HG03460 (cell line): ENCODE data around the gene EXOSC2.
"Not testable (repeated sequence)": the region's sequence is repeated elsewhere in the genome, so short reads cannot be mapped to it uniquely, and the experiment has no call there.

Experiments used
- ATAC-seq: cut with Tn5 transposase; IDR thresholded peaks from one replicate; pipeline ENCODE4 v1.9.1; 2021; ENCODE audit not compliant: unreplicated experiment

Gene EXOSC2

DNA sequence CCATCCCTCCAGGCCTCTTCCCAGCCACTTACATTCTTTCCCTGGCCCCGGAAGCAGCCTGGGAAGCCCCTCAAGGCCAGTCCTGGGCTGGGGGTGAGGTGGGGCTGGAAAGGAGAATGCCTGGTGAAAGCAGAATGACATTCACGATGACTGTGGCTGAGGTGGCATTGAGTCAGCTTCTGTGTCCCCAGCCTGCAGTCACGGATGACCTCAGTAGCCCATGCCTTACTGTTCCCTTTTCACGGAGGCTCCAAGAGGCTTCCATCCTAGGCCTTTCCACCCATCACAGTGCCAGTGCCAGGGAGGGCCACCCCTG lies 26.5 kb upstream of the EXOSC2 start:
- no peak for ATAC-seq

DNA sequence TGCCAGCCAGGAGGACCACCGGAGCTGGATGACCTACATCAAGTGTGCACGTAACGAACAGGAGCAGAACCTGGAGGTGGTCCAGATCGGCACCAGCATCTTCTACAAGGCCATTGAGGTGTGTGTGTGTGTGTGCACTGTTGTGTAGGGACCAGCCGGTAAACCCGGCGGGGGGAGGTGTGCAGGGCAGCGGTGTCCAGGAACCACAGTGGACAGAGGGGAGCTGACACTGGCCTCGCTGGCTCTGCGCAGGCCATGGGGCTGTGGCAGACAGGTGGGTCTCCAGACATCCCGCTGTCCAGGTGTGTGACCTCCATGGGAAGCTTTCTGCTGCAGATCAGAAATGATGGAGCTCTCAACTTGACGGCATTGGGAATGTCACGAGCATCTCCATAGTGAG lies 25.4 kb upstream of the EXOSC2 start:
- no peak for ATAC-seq

DNA sequence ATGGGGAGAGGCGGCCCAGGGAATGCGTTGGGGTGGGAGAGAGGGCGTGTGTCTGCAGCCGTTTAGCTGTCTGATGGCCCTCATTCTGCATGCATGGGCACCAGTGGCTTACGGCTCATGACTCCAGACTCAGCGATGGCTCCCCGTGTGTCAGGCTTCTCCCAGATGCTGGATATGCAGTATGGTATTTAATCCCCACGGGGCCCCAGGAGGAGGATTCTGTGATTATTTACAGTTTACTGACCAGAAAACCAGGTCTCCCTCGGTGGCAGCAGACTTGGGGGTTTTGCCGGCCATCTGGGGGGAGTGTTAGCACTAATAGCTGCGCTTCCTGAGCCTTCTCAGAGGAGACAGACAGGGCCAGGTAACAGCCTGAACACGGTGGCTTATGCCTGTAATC lies 24.9 kb upstream of the EXOSC2 start:
- no peak for ATAC-seq

DNA sequence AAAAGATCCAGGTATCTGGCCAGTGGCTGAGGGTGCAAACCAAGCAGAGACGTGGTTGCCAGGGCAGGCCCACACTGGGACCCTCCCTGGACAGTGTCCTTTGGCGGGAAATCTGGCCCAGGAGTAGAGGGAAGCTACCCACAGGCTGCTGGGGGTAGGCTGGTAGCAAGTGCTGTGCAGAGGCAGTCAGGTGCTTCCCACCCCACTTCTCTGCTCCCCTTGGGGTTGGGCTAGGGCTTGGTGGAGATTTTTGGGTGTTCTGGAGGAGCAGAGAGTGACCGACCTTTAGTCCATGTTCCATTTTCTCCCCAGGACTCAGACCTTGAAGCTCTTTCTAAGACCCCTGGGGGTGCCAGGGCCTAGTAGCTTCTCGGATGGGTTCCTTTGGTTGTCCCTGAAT lies 23.6 kb upstream of the EXOSC2 start:
- ATAC-seq, result no peak

GRCh38 chr9:130670644-130671043 lies 22.9 kb upstream of the EXOSC2 start:
- ATAC-seq, result no peak

DNA sequence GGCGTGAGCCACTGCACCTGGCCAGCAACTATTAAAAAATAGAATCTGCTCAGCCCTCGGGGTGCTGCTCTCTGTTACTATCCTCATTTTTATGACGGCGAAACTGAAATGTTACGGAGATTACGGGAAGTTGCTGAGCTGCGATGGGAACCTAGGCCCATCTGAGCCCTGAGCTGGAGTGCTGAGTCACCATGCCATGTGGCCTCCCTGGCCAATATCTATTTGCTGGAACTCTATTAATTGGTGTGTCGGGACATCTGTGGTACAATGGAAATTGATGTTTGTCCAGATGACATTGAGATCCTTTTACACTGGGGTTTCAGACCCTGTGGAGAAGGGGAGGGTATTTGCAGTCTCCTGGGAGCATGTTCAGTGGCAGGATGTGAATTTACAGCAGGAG lies 21.1 kb upstream of the EXOSC2 start:
- ATAC-seq, result no peak

GRCh38 chr9:130672933-130673615 lies 20.5 kb upstream of the EXOSC2 start:
- ATAC-seq, result no peak

- ATAC-seq, result no peak
Observed at GRCh38 chr9:130675396-130675795, 18.2 kb upstream of the EXOSC2 start.

GRCh38 chr9:130677252-130677651 lies 16.3 kb upstream of the EXOSC2 start:
- no peak for ATAC-seq

DNA sequence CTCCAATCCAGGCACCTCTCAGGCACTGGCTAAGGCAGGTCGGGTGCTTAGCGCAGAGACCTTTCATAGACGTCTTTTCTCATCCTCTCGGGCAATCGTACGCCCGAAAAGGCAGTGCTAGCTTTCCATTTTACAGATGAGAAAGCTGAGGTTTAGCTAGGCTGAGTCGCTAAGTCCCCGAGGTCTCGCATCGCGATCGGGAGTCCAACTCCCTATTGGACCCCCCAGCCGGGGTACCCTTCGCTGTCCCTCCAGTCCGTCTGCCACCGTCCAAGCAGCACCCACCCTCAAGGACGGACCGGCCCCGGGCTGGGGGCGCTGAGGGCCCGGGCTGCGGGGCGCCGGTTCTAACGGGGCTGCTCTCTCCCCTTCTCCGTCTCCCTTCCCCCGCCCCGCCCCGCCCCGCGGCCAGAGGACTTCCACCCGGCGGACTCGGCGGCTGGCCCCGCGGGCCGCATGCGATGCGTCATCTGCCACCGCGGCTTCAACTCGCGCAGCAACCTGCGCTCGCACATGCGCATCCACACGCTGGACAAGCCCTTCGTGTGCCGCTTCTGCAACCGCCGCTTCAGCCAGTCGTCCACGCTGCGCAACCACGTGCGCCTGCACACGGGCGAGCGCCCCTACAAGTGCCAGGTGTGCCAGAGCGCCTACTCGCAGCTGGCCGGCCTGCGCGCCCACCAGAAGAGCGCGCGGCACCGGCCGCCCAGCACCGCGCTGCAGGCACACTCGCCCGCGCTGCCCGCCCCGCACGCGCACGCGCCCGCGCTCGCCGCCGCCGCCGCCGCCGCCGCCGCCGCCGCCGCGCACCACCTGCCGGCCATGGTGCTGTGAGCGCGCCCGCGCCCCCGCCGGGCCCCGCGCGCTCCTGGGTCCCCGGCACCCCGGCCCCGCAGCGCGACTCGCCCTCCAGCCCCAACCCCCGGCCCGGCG lies 12.5 kb upstream of the EXOSC2 start:
- ATAC-seq, result no peak

GRCh38 chr9:130681769-130682420 lies 11.7 kb upstream of the EXOSC2 start:
- no peak for ATAC-seq

DNA sequence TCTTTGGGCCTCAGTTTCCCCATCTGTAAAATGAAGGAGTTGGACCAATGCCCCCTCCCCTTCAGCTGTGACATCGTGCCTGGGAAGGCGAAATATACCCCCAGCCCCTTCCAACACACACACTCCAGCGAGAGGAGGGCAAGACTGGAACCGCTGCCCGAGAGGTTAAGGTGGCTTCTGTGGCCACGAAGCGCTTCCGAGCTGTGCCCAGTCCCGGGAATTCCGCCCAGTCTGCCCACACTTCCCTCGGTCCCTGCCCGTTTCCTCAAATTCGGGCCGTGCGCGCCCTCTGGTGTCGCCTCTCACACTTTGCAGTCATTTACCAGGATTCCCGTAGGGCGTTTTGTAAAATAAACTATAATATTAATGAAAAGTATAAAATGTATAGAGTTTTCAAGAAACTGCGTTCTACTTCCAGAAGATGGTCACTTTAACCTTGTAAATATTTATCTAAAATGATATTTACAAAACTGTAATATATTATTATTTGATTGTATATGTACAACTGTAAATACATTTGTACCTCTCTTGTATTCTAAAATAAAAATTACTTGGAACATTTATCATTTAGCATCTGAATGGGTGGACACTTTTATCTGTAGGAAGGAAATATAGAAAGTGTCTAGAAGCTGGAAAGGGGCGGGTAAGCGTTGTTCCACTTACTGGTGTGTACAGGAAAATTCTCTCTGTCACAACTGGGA lies 11.0 kb upstream of the EXOSC2 start:
- no peak for ATAC-seq

- ATAC-seq, result no peak
Observed at GRCh38 chr9:130685104-130685503, 8.5 kb upstream of the EXOSC2 start.

DNA sequence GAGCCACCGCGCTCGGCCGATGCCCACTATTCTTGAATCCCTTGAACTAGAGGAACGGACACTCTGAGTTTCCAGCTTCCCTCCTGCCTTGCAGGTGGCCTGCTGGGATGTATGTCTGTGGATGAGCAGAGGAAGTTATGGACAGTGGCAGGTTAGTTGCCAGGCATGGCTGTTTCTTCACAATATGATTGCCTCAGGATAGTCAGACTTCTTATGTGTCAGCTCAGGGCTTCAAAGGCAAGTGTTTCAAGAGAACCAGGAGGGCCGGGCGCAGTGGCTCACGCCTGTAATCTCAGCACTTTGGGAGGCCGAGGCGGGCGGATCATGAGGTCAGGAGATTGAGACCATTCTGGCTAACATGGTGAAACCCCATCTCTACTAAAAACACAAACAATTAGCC lies 7.6 kb upstream of the EXOSC2 start:
- not testable (repeated sequence) for ATAC-seq

DNA sequence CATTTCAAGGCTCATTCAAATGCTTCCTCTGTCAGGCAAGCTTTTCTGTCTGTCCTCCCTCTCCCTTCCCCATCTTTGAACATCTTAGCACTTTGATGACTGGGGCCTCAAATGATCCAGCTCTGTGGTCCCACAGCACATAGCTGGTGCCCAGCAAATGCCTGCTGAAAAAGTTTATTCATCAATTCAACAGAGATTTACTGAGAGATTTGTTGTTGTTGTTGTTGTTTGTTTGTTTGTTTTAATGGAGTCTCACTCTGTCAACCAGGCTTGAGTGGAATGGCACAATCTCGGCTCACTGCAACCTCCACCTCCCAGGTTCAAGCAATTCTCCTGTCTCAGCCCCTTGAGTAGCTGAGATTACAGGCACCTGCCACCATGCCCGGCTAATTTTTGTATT lies 6.0 kb upstream of the EXOSC2 start:
- no peak for ATAC-seq

DNA sequence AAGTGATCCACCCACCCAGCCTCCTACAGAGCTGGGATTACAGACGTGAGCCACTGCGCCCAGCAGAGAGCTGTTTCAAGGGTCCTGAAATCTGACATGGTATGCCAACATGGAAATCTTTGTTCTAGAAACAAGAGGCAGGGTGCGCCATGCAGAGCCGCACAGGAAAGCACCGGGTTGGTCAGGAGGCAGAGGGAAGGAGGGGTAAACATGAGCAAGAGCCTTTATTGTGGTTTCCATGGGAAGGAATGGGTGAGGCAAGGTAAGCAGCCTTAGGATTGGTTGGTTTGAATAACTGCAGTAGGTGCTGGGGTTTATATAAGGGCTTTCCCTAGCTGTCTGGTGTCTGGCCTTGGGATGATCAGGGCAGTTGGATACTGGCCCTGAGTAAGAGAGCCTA lies 5.5 kb upstream of the EXOSC2 start:
- ATAC-seq, result no peak

GRCh38 chr9:130689572-130689936 lies 4.0 kb upstream of the EXOSC2 start:
- ATAC-seq, result no peak

GRCh38 chr9:130689937-130690700 lies 3.5 kb upstream of the EXOSC2 start:
- ATAC-seq, result no peak

GRCh38 chr9:130692321-130692720 lies 1.3 kb upstream of the EXOSC2 start:
- no peak for ATAC-seq

DNA sequence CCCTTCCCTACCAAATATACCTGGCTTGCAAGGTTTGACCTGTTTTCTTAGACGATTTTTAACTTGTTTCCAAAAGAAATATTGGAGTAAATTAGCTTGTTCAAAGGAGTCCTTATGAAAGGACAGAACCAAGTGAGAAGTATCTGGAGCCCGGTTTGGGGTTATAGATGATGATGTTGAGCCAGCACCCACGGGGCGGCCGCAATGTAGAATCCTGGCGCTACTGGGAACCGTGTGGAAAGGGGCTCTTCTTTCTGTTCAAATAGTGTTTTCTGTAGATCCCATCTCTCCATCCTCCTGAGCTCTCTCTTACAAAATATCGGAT lies 517 bp upstream of the EXOSC2 start:
- ATAC-seq, result no peak

- no peak for ATAC-seq
Observed at GRCh38 chr9:130694205-130694604, 625 bp downstream of the EXOSC2 start.
